Osteoblast (primary cell): ENCODE measurements around the gene CFAP97D2. TPM values are rescaled to one million over a fixed set of nuclear protein-coding genes. Genes with fewer than 3 reads are reported as not detected.

Experiments
- DNase-seq: peaks from one replicate; pipeline ENCODE4 v3.0.0; 2011; ENCODE audit warnings: low spot score, mixed read lengths; ENCODE audit not compliant: insufficient read length; ENCODE audit errors: missing footprints
- H2AFZ ChIP-seq: 2 replicates; pipeline ENCODE4 v1.6.0; 2011; ENCODE audit warnings: mild to moderate bottlenecking, low read length
- H3K27ac ChIP-seq: 2 replicates; pipeline ENCODE4 v1.5.1; 2011; ENCODE audit warnings: mild to moderate bottlenecking, low read depth, low read length, moderate library complexity
- H3K27me3 ChIP-seq: 2 replicates; pipeline ENCODE4 v1.6.0; 2012; ENCODE audit warnings: mild to moderate bottlenecking, control low read depth, inconsistent platforms, low read length, moderate library complexity; ENCODE audit not compliant: insufficient read depth
- H3K36me3 ChIP-seq: 2 replicates; pipeline ENCODE4 v1.5.1; 2011; ENCODE audit warnings: mild to moderate bottlenecking, low read length, control low read depth, moderate library complexity; ENCODE audit not compliant: insufficient read depth
- H3K4me1 ChIP-seq: 2 replicates; pipeline ENCODE4 v1.5.1; 2011; ENCODE audit warnings: mild to moderate bottlenecking, low read length, control low read depth, moderate library complexity; ENCODE audit not compliant: insufficient read depth
- H3K4me2 ChIP-seq: 2 replicates; pipeline ENCODE4 v1.6.0; 2011; ENCODE audit warnings: mild to moderate bottlenecking, low read length; ENCODE audit not compliant: insufficient read depth
- H3K4me3 ChIP-seq: fragments of 200-600 bp; sonication (generic); 3 replicates; pipeline ENCODE4 v1.5.1; 2012; ENCODE audit warnings: mild to moderate bottlenecking, low read length, inconsistent platforms; ENCODE audit not compliant: insufficient read depth
- H3K79me2 ChIP-seq: 2 replicates; pipeline ENCODE4 v1.6.0; 2012; ENCODE audit warnings: mild to moderate bottlenecking, low read length, control low read depth, inconsistent platforms; ENCODE audit not compliant: insufficient read depth
- H3K9me3 ChIP-seq: 2 replicates; pipeline ENCODE4 v1.5.1; 2011; ENCODE audit warnings: low read depth, low read length, control low read depth
- H4K20me1 ChIP-seq: 2 replicates; pipeline ENCODE4 v1.6.0; 2012; ENCODE audit warnings: mild to moderate bottlenecking, low read length, control low read depth; ENCODE audit not compliant: insufficient read depth
- CTCF ChIP-seq: IDR thresholded peaks from 2 replicates; pipeline ENCODE4 v1.5.1; 2011; ENCODE audit warnings: mild to moderate bottlenecking, low read depth, low read length, moderate library complexity; ENCODE audit errors: extremely low read depth
- total RNA-seq: library from RNA; depleted of rRNA; stranded (reverse); fragments of >200 nt; gene quantifications from 2 replicates; pipeline ENCODE4 v1.2.3, GENCODE V29; 2012

Gene CFAP97D2
- total RNA-seq, 1 donor = not detected

- peak overlapping the region; percentile 64 for H3K4me3 ChIP-seq
- H3K36me3 ChIP-seq = no peaks in the 10 kb centered on the region
- no peaks in the 10 kb centered on the region for H3K79me2 ChIP-seq
- H3K4me2 ChIP-seq = peak overlapping the region; percentile 72
- peak overlapping the region; percentile 70 for H2AFZ ChIP-seq
- no peaks in the 10 kb centered on the region for H3K27me3 ChIP-seq
- H3K9me3 ChIP-seq = no peaks in the 10 kb centered on the region
- no peak overlapping the region for H3K27ac ChIP-seq
- DNase-seq = no peak
- TF ChIP-seq CTCF = no peak
- no peaks in the 10 kb centered on the region for H4K20me1 ChIP-seq
- H3K4me1 ChIP-seq = peaks cover 3% of the 10 kb centered on the region
Measured at GRCh38 chr13:114140131-114140905, 38.7 kb upstream of the CFAP97D2 start.

- Histone ChIP-seq H3K36me3 (no peaks in the 10 kb centered on the region), H3K4me2 (peak overlapping the region; percentile 72), H3K4me3 (peak overlapping the region; percentile 64), H2AFZ (no peak overlapping the region), H3K9me3 (no peaks in the 10 kb centered on the region), H3K27me3 (no peaks in the 10 kb centered on the region), H3K4me1 (peaks cover 3% of the 10 kb centered on the region), H3K27ac (no peak overlapping the region), H3K79me2 (no peaks in the 10 kb centered on the region), H4K20me1 (no peaks in the 10 kb centered on the region)
- no peak for DNase-seq
- no peak for TF ChIP-seq CTCF
Measured at GRCh38 chr13:114140906-114141250, 38.2 kb upstream of the CFAP97D2 start.

- Histone ChIP-seq H4K20me1 (no peaks in the 10 kb centered on the region), H3K4me1 (peaks cover 3% of the 10 kb centered on the region), H3K4me3 (no peak overlapping the region), H3K4me2 (no peak overlapping the region), H3K27ac (no peak overlapping the region), H2AFZ (no peak overlapping the region), H3K79me2 (no peaks in the 10 kb centered on the region), H3K27me3 (no peaks in the 10 kb centered on the region), H3K9me3 (no peaks in the 10 kb centered on the region), H3K36me3 (no peaks in the 10 kb centered on the region)
- DNase-seq = no peak
- no peak for TF ChIP-seq CTCF
Measured at GRCh38 chr13:114141261-114141996, 37.6 kb upstream of the CFAP97D2 start.

GRCh38 chr13:114142137-114142550 is 36.9 kb upstream of the CFAP97D2 start:
- Histone ChIP-seq H3K36me3 (no peaks in the 10 kb centered on the region), H3K4me2 (no peak overlapping the region), H3K9me3 (no peaks in the 10 kb centered on the region), H2AFZ (no peak overlapping the region), H4K20me1 (no peaks in the 10 kb centered on the region), H3K4me3 (no peak overlapping the region), H3K4me1 (peaks cover 3% of the 10 kb centered on the region), H3K79me2 (no peaks in the 10 kb centered on the region), H3K27ac (no peak overlapping the region), H3K27me3 (no peaks in the 10 kb centered on the region)
- TF ChIP-seq CTCF = no peak
- no peak for DNase-seq
